Measurements from ENCODE around the gene CMTM1.

- TF ChIP-seq, protein P1, sequence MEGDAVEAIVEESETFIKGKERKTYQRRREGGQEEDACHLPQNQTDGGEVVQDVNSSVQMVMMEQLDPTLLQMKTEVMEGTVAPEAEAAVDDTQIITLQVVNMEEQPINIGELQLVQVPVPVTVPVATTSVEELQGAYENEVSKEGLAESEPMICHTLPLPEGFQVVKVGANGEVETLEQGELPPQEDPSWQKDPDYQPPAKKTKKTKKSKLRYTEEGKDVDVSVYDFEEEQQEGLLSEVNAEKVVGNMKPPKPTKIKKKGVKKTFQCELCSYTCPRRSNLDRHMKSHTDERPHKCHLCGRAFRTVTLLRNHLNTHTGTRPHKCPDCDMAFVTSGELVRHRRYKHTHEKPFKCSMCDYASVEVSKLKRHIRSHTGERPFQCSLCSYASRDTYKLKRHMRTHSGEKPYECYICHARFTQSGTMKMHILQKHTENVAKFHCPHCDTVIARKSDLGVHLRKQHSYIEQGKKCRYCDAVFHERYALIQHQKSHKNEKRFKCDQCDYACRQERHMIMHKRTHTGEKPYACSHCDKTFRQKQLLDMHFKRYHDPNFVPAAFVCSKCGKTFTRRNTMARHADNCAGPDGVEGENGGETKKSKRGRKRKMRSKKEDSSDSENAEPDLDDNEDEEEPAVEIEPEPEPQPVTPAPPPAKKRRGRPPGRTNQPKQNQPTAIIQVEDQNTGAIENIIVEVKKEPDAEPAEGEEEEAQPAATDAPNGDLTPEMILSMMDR (IDR thresholded peaks at IDR 0.05; ENCODE audit: borderline replicate concordance, extremely low read depth, low read length, poor library complexity, severe bottlenecking): no peak
- TF ChIP-seq EZH2 (IDR thresholded peaks at IDR 0.05; ENCODE audit: borderline replicate concordance, low read depth, low read length, severe bottlenecking): no peak
Observed at GRCh38 chr16:66551788-66552285, 14.4 kb upstream of the CMTM1 start.

Measured in DND-41 (cell line).